ENCODE data around the gene INSL3. TPM values are rescaled to one million over a fixed set of nuclear protein-coding genes. Genes with fewer than 3 reads are reported as not detected.

The INSL3 gene
- total and polyA plus RNA-seq, 2 of the 13 experiments (the other 11 are each of a cell fraction or from before 2014, with no cell fraction given): 0.30 TPM; not detected in 1

- TF ChIP-seq NCOR1 (IDR thresholded peaks at IDR 0.05; ENCODE audit: borderline replicate concordance, low read length): peak; percentile 45; the same call in 1 of the 2 replicates
- no peak for TF ChIP-seq GLI4 (CRISPR knock-in tag; IDR thresholded peaks at IDR 0.05; ENCODE audit: borderline replicate concordance)
- TF ChIP-seq RAD51 (IDR thresholded peaks at IDR 0.05; ENCODE audit: borderline replicate concordance): no peak
- peak; percentile 42; the same call in 1 of the 3 replicates for TF ChIP-seq MXI1 (IDR thresholded peaks at IDR 0.05; ENCODE audit: borderline replicate concordance, low read depth, low read length)
- no peak for TF ChIP-seq TBL1XR1 (IDR thresholded peaks at IDR 0.05; ENCODE audit: borderline replicate concordance, low read length, partially characterized antibody)
- no peak for TF ChIP-seq NONO (IDR thresholded peaks at IDR 0.05)
- peak; percentile 79 for TF ChIP-seq NONO (CRISPR knock-in tag; conservative IDR thresholded peaks at IDR 0.05)
- TF ChIP-seq ZFYVE20 (CRISPR knock-in tag; IDR thresholded peaks at IDR 0.05; ENCODE audit: borderline replicate concordance, low read depth): no peak
- no peak for TF ChIP-seq ISX (CRISPR knock-in tag; conservative IDR thresholded peaks at IDR 0.05)
- TF ChIP-seq CREB3 (CRISPR knock-in tag; IDR thresholded peaks at IDR 0.05): peak; percentile 71; the same call in 1 of the 2 replicates
- peak; percentile 69; the same call in 1 of the 2 replicates for TF ChIP-seq NCOA2 (CRISPR knock-in tag; IDR thresholded peaks at IDR 0.05)
- TF ChIP-seq ZKSCAN5 (CRISPR knock-in tag; IDR thresholded peaks at IDR 0.05): no peak
- TF ChIP-seq POGK (CRISPR knock-in tag; conservative IDR thresholded peaks at IDR 0.05): no peak
- peak in 1 of 2 experiments; percentile 22; a peak in 1 of 4 replicates for TF ChIP-seq EP300 (IDR thresholded peaks at IDR 0.05; ENCODE audit: low read depth in 2 of 2, low read length in 2 of 2)
- TF ChIP-seq EP300 (CRISPR knock-in tag; IDR thresholded peaks at IDR 0.05; ENCODE audit: borderline replicate concordance): peak; percentile 39; the same call in 1 of the 2 replicates
- no peak for TF ChIP-seq ZNF441 (CRISPR knock-in tag; IDR thresholded peaks at IDR 0.05; ENCODE audit: borderline replicate concordance)
- peak; percentile 87 for TF ChIP-seq RXRB (CRISPR knock-in tag; IDR thresholded peaks at IDR 0.05; ENCODE audit: borderline replicate concordance)
- TF ChIP-seq YEATS4 (CRISPR knock-in tag; IDR thresholded peaks at IDR 0.05; ENCODE audit: borderline replicate concordance): no peak
- TF ChIP-seq ATF7 (IDR thresholded peaks at IDR 0.05): no peak
- TF ChIP-seq ATF7 (CRISPR knock-in tag; IDR thresholded peaks at IDR 0.05): no peak
- TF ChIP-seq ZNF20 (CRISPR knock-in tag; IDR thresholded peaks at IDR 0.05): no peak
- no peak for TF ChIP-seq ZNF276 (CRISPR knock-in tag; IDR thresholded peaks at IDR 0.05; ENCODE audit: low read depth)
- peak; percentile 81 for TF ChIP-seq HNF4G (IDR thresholded peaks at IDR 0.05; ENCODE audit: borderline replicate concordance, low read depth, low read length)
- TF ChIP-seq HNF4G (CRISPR knock-in tag; IDR thresholded peaks at IDR 0.05; ENCODE audit: borderline replicate concordance, low read depth): peak; percentile 17; the same call in 1 of the 2 replicates
- TF ChIP-seq ARHGAP35 (CRISPR knock-in tag; IDR thresholded peaks at IDR 0.05; ENCODE audit: borderline replicate concordance): peak; percentile 39; the same call in 1 of the 2 replicates
Measured at GRCh38 chr19:17766543-17767131, 54.7 kb downstream of the INSL3 start (continued).
